SK-N-SH treated with all-trans-retinoic acid at 6 μM for 48 hours (cell line): ENCODE results near the gene HCFC1.

Experiments used
- ARNTL ChIP-seq: fragments of 450-650 bp; formaldehyde crosslinking; IDR thresholded peaks from 2 replicates; pipeline ENCODE4 v1.5.0; 2020; ENCODE audit warnings: low read depth, mild to moderate bottlenecking, moderate library complexity, borderline replicate concordance
- BACH2 ChIP-seq: fragments of 250-450 bp; sonication (Bioruptor Pico); IDR thresholded peaks from 2 replicates; pipeline ENCODE4 v1.9.0; 2021; ENCODE audit warnings: mild to moderate bottlenecking, borderline replicate concordance
- CREB5 ChIP-seq: fragments of 250-450 bp; sonication (Bioruptor Pico); IDR thresholded peaks from 2 replicates; pipeline ENCODE4 v1.5.1; 2020; ENCODE audit warnings: low read depth, mild to moderate bottlenecking, moderate library complexity
- CSRNP3 ChIP-seq: fragments of 250-450 bp; sonication (Bioruptor Pico); IDR thresholded peaks from 2 replicates; pipeline ENCODE4 v1.5.1; 2021; ENCODE audit warnings: mild to moderate bottlenecking, moderate library complexity
- OSR1 ChIP-seq: fragments of 250-450 bp; sonication (Bioruptor Pico); IDR thresholded peaks from 2 replicates; pipeline ENCODE4 v1.8.0; 2022; ENCODE audit warnings: moderate library complexity, mild to moderate bottlenecking, inconsistent platforms
- PATZ1 ChIP-seq: fragments of 250-450 bp; sonication (Bioruptor Pico); IDR thresholded peaks from 2 replicates; pipeline ENCODE4 v1.8.0; 2020; ENCODE audit warnings: mild to moderate bottlenecking, moderate library complexity, borderline replicate concordance
- POU6F1 ChIP-seq: fragments of 250-450 bp; sonication (Bioruptor Pico); IDR thresholded peaks from 2 replicates; pipeline ENCODE4 v1.8.0; 2021; ENCODE audit warnings: low read depth, mild to moderate bottlenecking, moderate library complexity, borderline replicate concordance
- RARB ChIP-seq: fragments of 250-450 bp; sonication (Bioruptor Pico); IDR thresholded peaks from 2 replicates; pipeline ENCODE4 v1.8.0; 2021; ENCODE audit warnings: mild to moderate bottlenecking, moderate library complexity
- TOX ChIP-seq: fragments of 250-450 bp; sonication (Bioruptor Pico); IDR thresholded peaks from 2 replicates; pipeline ENCODE4 v1.8.0; 2021; ENCODE audit warnings: mild to moderate bottlenecking, moderate library complexity, borderline replicate concordance
- ZFP30 ChIP-seq: fragments of 450-650 bp; formaldehyde crosslinking; IDR thresholded peaks from 2 replicates; pipeline ENCODE4 v1.5.0; 2022; ENCODE audit warnings: mild to moderate bottlenecking, moderate library complexity

GRCh38 chrX:153999359-154000037 is 27.9 kb upstream of the HCFC1 start:
- no peak for TF ChIP-seq PATZ1
- no peak for TF ChIP-seq ARNTL (CRISPR knock-in tag)
- no peak for TF ChIP-seq CREB5 (CRISPR knock-in tag)
- no peak for TF ChIP-seq CSRNP3 (CRISPR knock-in tag)
- TF ChIP-seq POU6F1 (CRISPR knock-in tag): no peak
- TF ChIP-seq OSR1 (CRISPR knock-in tag): no peak
- TF ChIP-seq ZFP30 (CRISPR knock-in tag): no peak
- TF ChIP-seq RARB: no peak
- no peak for TF ChIP-seq BACH2 (CRISPR knock-in tag)
- TF ChIP-seq TOX (CRISPR knock-in tag): no peak
